ENCODE measurements around the gene IMMP1L.

IMMP1L gene

GRCh38 chr11:31474083-31474482, 35.3 kb downstream of the IMMP1L start:
- DNase-seq (ENCODE audit: low read depth in 2 of 2), result no peak

GRCh38 chr11:31464436-31464835, 45.0 kb downstream of the IMMP1L start:
- no peak for DNase-seq (ENCODE audit: low read depth in 2 of 2)

- DNase-seq (ENCODE audit: low read depth in 2 of 2), result no peak
Measured at GRCh38 chr11:31455177-31455576, 54.2 kb downstream of the IMMP1L start.

GRCh38 chr11:31450841-31451240, 58.6 kb downstream of the IMMP1L start:
- DNase-seq (ENCODE audit: low read depth in 2 of 2), result no peak

GRCh38 chr11:31449040-31449439, 60.4 kb downstream of the IMMP1L start:
- DNase-seq (ENCODE audit: low read depth in 2 of 2), result no peak

- no peak for DNase-seq (ENCODE audit: low read depth in 2 of 2)
Measured at GRCh38 chr11:31445621-31446020, 63.8 kb downstream of the IMMP1L start.

GRCh38 chr11:31443802-31444201, 65.6 kb downstream of the IMMP1L start:
- DNase-seq (ENCODE audit: low read depth in 2 of 2), result no peak

- no peak for DNase-seq (ENCODE audit: low read depth in 2 of 2)
Measured at GRCh38 chr11:31442086-31442485, 67.3 kb downstream of the IMMP1L start.

- no peak for DNase-seq (ENCODE audit: low read depth in 2 of 2)
Measured at GRCh38 chr11:31441296-31441695, 68.1 kb downstream of the IMMP1L start.

- peak; percentile 2 to 5 for DNase-seq (ENCODE audit: low read depth in 2 of 2)
Measured at GRCh38 chr11:31437742-31438435, 71.5 kb downstream of the IMMP1L start.

GRCh38 chr11:31433851-31434250, 75.6 kb downstream of the IMMP1L start:
- DNase-seq (ENCODE audit: low read depth in 2 of 2), result no peak

- no peak for DNase-seq (ENCODE audit: low read depth in 2 of 2)
Measured at GRCh38 chr11:31424652-31425051, 84.8 kb downstream of the IMMP1L start.

GRCh38 chr11:31422703-31423102, 86.7 kb downstream of the IMMP1L start:
- no peak for DNase-seq (ENCODE audit: low read depth in 2 of 2)

GRCh38 chr11:31421820-31422219, 87.6 kb downstream of the IMMP1L start:
- DNase-seq (ENCODE audit: low read depth in 2 of 2), result no peak

- DNase-seq (ENCODE audit: low read depth in 2 of 2), result no peak
Measured at GRCh38 chr11:31419669-31420068, 89.8 kb downstream of the IMMP1L start.

- no peak for DNase-seq (ENCODE audit: low read depth in 2 of 2)
Measured at GRCh38 chr11:31419138-31419537, 90.3 kb downstream of the IMMP1L start.

GRCh38 chr11:31417816-31418215, 91.6 kb downstream of the IMMP1L start:
- DNase-seq (ENCODE audit: low read depth in 2 of 2), result no peak

- DNase-seq (ENCODE audit: low read depth in 2 of 2), result no peak
Measured at GRCh38 chr11:31417357-31417756, 92.1 kb downstream of the IMMP1L start.

- DNase-seq (ENCODE audit: low read depth in 2 of 2), result no peak
Measured at GRCh38 chr11:31415435-31415834, 94.0 kb downstream of the IMMP1L start.

GRCh38 chr11:31414338-31414737, 95.1 kb downstream of the IMMP1L start:
- no peak for DNase-seq (ENCODE audit: low read depth in 2 of 2)

GRCh38 chr11:31412946-31413345, 96.5 kb downstream of the IMMP1L start:
- DNase-seq (ENCODE audit: low read depth in 2 of 2), result peak; percentile 44 to 47

GRCh38 chr11:31408201-31408600, 101.2 kb downstream of the IMMP1L start:
- DNase-seq (ENCODE audit: low read depth in 2 of 2), result no peak

- DNase-seq (ENCODE audit: low read depth in 2 of 2), result no peak
Measured at GRCh38 chr11:31404614-31405013, 104.8 kb downstream of the IMMP1L start.

GRCh38 chr11:31397239-31397834, 112.1 kb downstream of the IMMP1L start:
- no peak for DNase-seq (ENCODE audit: low read depth in 2 of 2)

All from fibroblast of skin of left biceps (primary cell).